Thymus (tissue), 11 donors: ENCODE measurements around the gene VWC2. TPM values are rescaled to one million over a fixed set of nuclear protein-coding genes. Genes with fewer than 3 reads are reported as not detected.

ENCODE experiments used
- DNase-seq, 9 donors: peaks; one replicate each; pipeline ENCODE4 v3.0.0-alpha.2; 2013; ENCODE audit warnings: low spot score in 9 of 9, low read depth in 6 of 9, missing footprints in 1 of 9
- H3K27ac ChIP-seq, 2 donors: one replicate each; pipeline ENCODE4 v1.5.1; 2013; ENCODE audit warnings: control low read depth in 1 of 2, low read depth in 1 of 2, low read length in 1 of 2, mild to moderate bottlenecking in 1 of 2, moderate library complexity in 1 of 2
- H3K27me3 ChIP-seq, 2 donors: one replicate each; pipeline ENCODE4 v1.5.1; 2013; ENCODE audit warnings: low read length in 1 of 2; ENCODE audit not compliant: control insufficient read depth in 2 of 2, insufficient read depth in 1 of 2
- H3K36me3 ChIP-seq, 2 donors: one replicate each; pipeline ENCODE4 v1.5.1; 2013; ENCODE audit warnings: low read length in 1 of 2, mild to moderate bottlenecking in 1 of 2, moderate library complexity in 1 of 2; ENCODE audit not compliant: control insufficient read depth in 2 of 2, insufficient read depth in 2 of 2
- H3K4me1 ChIP-seq, 2 donors: one replicate each; pipeline ENCODE4 v1.5.1; 2013; ENCODE audit warnings: low read length in 2 of 2; ENCODE audit not compliant: control insufficient read depth in 2 of 2, insufficient read depth in 2 of 2
- H3K4me3 ChIP-seq, 2 donors: one replicate each; pipeline ENCODE4 v1.5.1; 2013; ENCODE audit warnings: low read length in 2 of 2, control low read depth in 1 of 2, mild to moderate bottlenecking in 1 of 2
- H3K9me3 ChIP-seq, 2 donors: one replicate each; pipeline ENCODE4 v1.5.1; 2013; ENCODE audit warnings: low read length in 1 of 2, mild to moderate bottlenecking in 1 of 2; ENCODE audit not compliant: control insufficient read depth in 2 of 2, insufficient read depth in 1 of 2
- WGBS: extraction: QIAGEN DNeasy Blood & Tissue Kit; methylation state at CpG from one replicate; pipeline ENCODE4 v1.1.7; 2013; 5-methylcytosine and 5-hydroxymethylcytosine counted together
- polyA plus RNA-seq: library from polyadenylated mRNA; stranded (reverse); fragments of 200-250 nt; gene quantifications from one replicate; pipeline ENCODE4 v1.2.3, GENCODE V29; 2013
- total RNA-seq: library from RNA; stranded (reverse); fragments of 120-200 nt; gene quantifications from one replicate; pipeline ENCODE4 v1.2.4, GENCODE V29; 2013
- donor health status: healthy.

The VWC2 gene
- total and polyA plus RNA-seq, 2 donors: 0.02 to 0.05 TPM

GRCh38 chr7:49878627-49879026 lies 105.2 kb downstream of the VWC2 start:
- H3K27ac ChIP-seq: no peak overlapping the region
- DNase-seq: no peak
- no peak overlapping the region for H3K4me3 ChIP-seq
- H3K36me3 ChIP-seq: no peaks in the 10 kb centered on the region
- H3K4me1 ChIP-seq: no peaks in the 10 kb centered on the region
- H3K27me3 ChIP-seq: no peaks in the 10 kb centered on the region
- 81% methylated on average over 3 of the region's 3 CpGs for WGBS
- no peaks in the 10 kb centered on the region for H3K9me3 ChIP-seq

GRCh38 chr7:49883933-49884332 lies 110.5 kb downstream of the VWC2 start:
- H3K4me1 ChIP-seq: no peaks in the 10 kb centered on the region
- WGBS: 84% methylated on average over 1 of the region's 1 CpG

GRCh38 chr7:49885593-49886285 lies 112.3 kb downstream of the VWC2 start:
- H3K4me3 ChIP-seq: no peak overlapping the region
- H3K36me3 ChIP-seq: no peaks in the 10 kb centered on the region
- WGBS: 69% methylated on average over 11 of the region's 11 CpGs
- H3K27ac ChIP-seq: no peak overlapping the region
- DNase-seq: no peak
- H3K4me1 ChIP-seq: no peaks in the 10 kb centered on the region
- no peaks in the 10 kb centered on the region for H3K9me3 ChIP-seq
- H3K27me3 ChIP-seq: no peaks in the 10 kb centered on the region

More at GRCh38 chr7:49883933-49884332, 110.5 kb downstream of the VWC2 start:
- H3K36me3 ChIP-seq: no peaks in the 10 kb centered on the region
- H3K27ac ChIP-seq: no peak overlapping the region
- no peak for DNase-seq
- H3K27me3 ChIP-seq: no peaks in the 10 kb centered on the region
- no peaks in the 10 kb centered on the region for H3K9me3 ChIP-seq
- H3K4me3 ChIP-seq: no peak overlapping the region

GRCh38 chr7:49892481-49892880 lies 119.0 kb downstream of the VWC2 start:
- H3K4me3 ChIP-seq: no peak overlapping the region
- 90% methylated on average over 2 of the region's 2 CpGs for WGBS
- no peaks in the 10 kb centered on the region for H3K36me3 ChIP-seq
- no peaks in the 10 kb centered on the region for H3K4me1 ChIP-seq
- no peaks in the 10 kb centered on the region for H3K27me3 ChIP-seq
- H3K9me3 ChIP-seq: no peaks in the 10 kb centered on the region
- H3K27ac ChIP-seq: no peak overlapping the region
- no peak for DNase-seq

- DNase-seq: no peak
- Histone ChIP-seq H3K4me1 (no peaks in the 10 kb centered on the region), H3K4me3 (no peak overlapping the region), H3K9me3 (no peaks in the 10 kb centered on the region), H3K27ac (no peak overlapping the region), H3K36me3 (no peaks in the 10 kb centered on the region), H3K27me3 (no peaks in the 10 kb centered on the region)
- 87% methylated on average over 4 of the region's 4 CpGs for WGBS
Measured at GRCh38 chr7:49893131-49893530, 119.7 kb downstream of the VWC2 start.

GRCh38 chr7:49894543-49894942 lies 121.1 kb downstream of the VWC2 start:
- Histone ChIP-seq H3K36me3 (no peaks in the 10 kb centered on the region), H3K27me3 (no peaks in the 10 kb centered on the region), H3K9me3 (no peaks in the 10 kb centered on the region), H3K4me3 (no peak overlapping the region), H3K4me1 (no peaks in the 10 kb centered on the region), H3K27ac (no peak overlapping the region)
- DNase-seq: no peak
- 92% methylated on average over 4 of the region's 4 CpGs for WGBS

GRCh38 chr7:49911909-49912308 lies 138.5 kb downstream of the VWC2 start:
- Histone ChIP-seq H3K4me3 (no peak overlapping the region), H3K27me3 (no peaks in the 10 kb centered on the region), H3K9me3 (no peaks in the 10 kb centered on the region), H3K36me3 (no peaks in the 10 kb centered on the region), H3K27ac (no peak overlapping the region), H3K4me1 (no peaks in the 10 kb centered on the region)
- no peak for DNase-seq
- WGBS: 89% methylated on average over 8 of the region's 8 CpGs

GRCh38 chr7:49926720-49927119 lies 153.3 kb downstream of the VWC2 start:
- no peaks in the 10 kb centered on the region for H3K4me1 ChIP-seq
- 88% methylated on average over 6 of the region's 6 CpGs for WGBS
- H3K4me3 ChIP-seq: no peak overlapping the region
- H3K27me3 ChIP-seq: no peaks in the 10 kb centered on the region
- DNase-seq: no peak
- peaks cover under 1 to 7% of the 10 kb centered on the region in 2 donors for H3K9me3 ChIP-seq
- H3K36me3 ChIP-seq: no peaks in the 10 kb centered on the region
- no peak overlapping the region for H3K27ac ChIP-seq

- Histone ChIP-seq H3K27me3 (no peaks in the 10 kb centered on the region), H3K27ac (no peak overlapping the region), H3K4me1 (no peaks in the 10 kb centered on the region), H3K9me3 (peaks cover 1 to 13% of the 10 kb centered on the region in 2 donors), H3K4me3 (no peak overlapping the region), H3K36me3 (no peaks in the 10 kb centered on the region)
- WGBS: 92% methylated on average over 5 of the region's 5 CpGs
- DNase-seq: no peak
Measured at GRCh38 chr7:49927631-49928030, 154.2 kb downstream of the VWC2 start.
